ENCODE results near the gene MCF2. TPM values are rescaled to one million over a fixed set of nuclear protein-coding genes. Genes with fewer than 3 reads are reported as not detected.

MCF2 gene
- total and polyA plus RNA-seq, 2 donors (not counting 1 experiment from before 2014, with no cell fraction given) = 0.39 to 0.54 TPM

DNA sequence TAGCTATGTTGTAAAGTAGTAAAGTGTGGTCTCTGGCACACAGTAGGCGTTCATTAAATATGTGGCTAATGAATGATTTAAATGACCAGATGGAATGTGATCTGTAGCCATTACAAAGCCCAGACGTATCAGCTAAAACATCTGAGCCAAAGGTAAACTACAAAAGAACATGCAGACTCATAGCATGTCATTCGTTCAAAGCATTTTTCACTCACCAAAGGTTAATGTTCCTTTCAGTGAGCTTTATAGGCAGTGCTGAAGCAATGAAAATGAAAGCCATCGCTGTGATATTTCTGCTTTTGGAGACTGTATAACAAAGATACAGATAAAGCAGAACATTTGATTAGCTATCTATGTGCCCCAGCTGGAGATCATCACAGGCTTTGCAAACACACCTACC lies 126.9 kb downstream of the MCF2 start:
- H2AFZ ChIP-seq (ENCODE audit: insufficient read depth, low read depth, low read length, poor library complexity, severe bottlenecking) = no peak overlapping the region
- WGBS (ENCODE audit: insufficient coverage) = no CpG with 5 or more reads among the region's 4 CpGs
- no peak overlapping the region for H3K27ac Mint-ChIP-seq
- no peaks in the 10 kb centered on the region for H3K79me2 ChIP-seq (ENCODE audit: control insufficient read depth, insufficient read depth, low read length)
- H3K4me3 ChIP-seq (ENCODE audit: control extremely low read depth in 1 of 5, extremely low read depth in 1 of 5, insufficient read depth in 1 of 5, low read depth in 2 of 5, low read length in 4 of 5) = no peak overlapping the region
- TF ChIP-seq EZH2 (IDR thresholded peaks at IDR 0.05; ENCODE audit: borderline replicate concordance, insufficient read depth, low read depth, low read length, poor library complexity, severe bottlenecking) = no peak
- TF ChIP-seq, protein P1, sequence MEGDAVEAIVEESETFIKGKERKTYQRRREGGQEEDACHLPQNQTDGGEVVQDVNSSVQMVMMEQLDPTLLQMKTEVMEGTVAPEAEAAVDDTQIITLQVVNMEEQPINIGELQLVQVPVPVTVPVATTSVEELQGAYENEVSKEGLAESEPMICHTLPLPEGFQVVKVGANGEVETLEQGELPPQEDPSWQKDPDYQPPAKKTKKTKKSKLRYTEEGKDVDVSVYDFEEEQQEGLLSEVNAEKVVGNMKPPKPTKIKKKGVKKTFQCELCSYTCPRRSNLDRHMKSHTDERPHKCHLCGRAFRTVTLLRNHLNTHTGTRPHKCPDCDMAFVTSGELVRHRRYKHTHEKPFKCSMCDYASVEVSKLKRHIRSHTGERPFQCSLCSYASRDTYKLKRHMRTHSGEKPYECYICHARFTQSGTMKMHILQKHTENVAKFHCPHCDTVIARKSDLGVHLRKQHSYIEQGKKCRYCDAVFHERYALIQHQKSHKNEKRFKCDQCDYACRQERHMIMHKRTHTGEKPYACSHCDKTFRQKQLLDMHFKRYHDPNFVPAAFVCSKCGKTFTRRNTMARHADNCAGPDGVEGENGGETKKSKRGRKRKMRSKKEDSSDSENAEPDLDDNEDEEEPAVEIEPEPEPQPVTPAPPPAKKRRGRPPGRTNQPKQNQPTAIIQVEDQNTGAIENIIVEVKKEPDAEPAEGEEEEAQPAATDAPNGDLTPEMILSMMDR (IDR thresholded peaks at IDR 0.05) = no peak
- no peaks in the 10 kb centered on the region for H3K4me1 Mint-ChIP-seq
- H3K27me3 ChIP-seq (replicated peaks in 1 of 4; ENCODE audit: control extremely low read depth in 1 of 4, control insufficient read depth in 3 of 4, insufficient read depth in 4 of 4, low read length in 3 of 4) = no peaks in the 10 kb centered on the region
- no peak overlapping the region for H3K9ac ChIP-seq (ENCODE audit: low read length)
- H3K4me1 ChIP-seq (ENCODE audit: control insufficient read depth in 2 of 2, insufficient read depth in 2 of 2, low read length in 2 of 2) = no peaks in the 10 kb centered on the region
- no peaks in the 10 kb centered on the region for H3K36me3 ChIP-seq (replicated peaks in 1 of 2; ENCODE audit: control extremely low read depth in 1 of 2, control insufficient read depth in 1 of 2, extremely low read depth in 1 of 2, insufficient read depth in 2 of 2, low read length in 1 of 2)
- H4K20me1 ChIP-seq (ENCODE audit: control insufficient read depth, insufficient read depth, low read length, poor library complexity, severe bottlenecking) = no peaks in the 10 kb centered on the region
- ATAC-seq (ENCODE audit: low read depth) = no peak
- CTCF ChIA-PET = no interaction called here
- no peaks in the 10 kb centered on the region for H3K27me3 Mint-ChIP-seq
- H3K9me3 Mint-ChIP-seq (ENCODE audit: insufficient read depth) = no peaks in the 10 kb centered on the region
- no peak overlapping the region for H3K4me3 Mint-ChIP-seq
- no peak overlapping the region for H3K27ac ChIP-seq (ENCODE audit: low read length in 2 of 2)
- H3K9me3 ChIP-seq (ENCODE audit: control extremely low read depth in 1 of 3, control insufficient read depth in 2 of 3, insufficient read depth in 1 of 3, low read length in 2 of 3) = no peaks in the 10 kb centered on the region
- DNase-seq = no peak
- POLR2A ChIA-PET = no interaction called here
- intact Hi-C loops (cut with micrococcal nuclease) = no loop called here
- H3K4me2 ChIP-seq (replicated peaks; ENCODE audit: low read depth, low read length, poor library complexity, severe bottlenecking) = no peak overlapping the region

DNA sequence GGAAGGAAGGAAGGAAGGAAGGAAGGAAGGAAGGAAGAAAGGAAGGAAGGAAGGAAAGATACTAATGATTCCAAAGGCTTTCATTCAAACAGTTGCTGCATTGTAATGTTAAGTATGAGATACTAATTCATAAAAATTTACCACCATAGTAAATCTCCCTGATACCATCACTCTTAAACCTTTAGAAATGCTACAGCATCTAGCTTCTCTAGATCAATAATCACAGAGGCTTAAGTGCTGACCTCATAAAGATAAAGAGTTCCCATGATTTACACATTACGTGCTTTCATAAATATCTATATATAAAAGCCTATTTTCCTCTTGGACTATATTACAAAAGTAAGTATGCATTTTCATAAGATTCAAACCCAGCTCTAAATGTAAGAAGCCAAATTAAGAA lies 141.0 kb downstream of the MCF2 start:
- H3K27ac ChIP-seq (ENCODE audit: low read length in 2 of 2) = no peak overlapping the region
- intact Hi-C loops (cut with micrococcal nuclease) = no loop called here
- CTCF ChIA-PET = no interaction called here

More for the DNA sequence above, 141.0 kb downstream of the MCF2 start:
- no peaks in the 10 kb centered on the region for H3K27me3 Mint-ChIP-seq
- Histone ChIP-seq H3K9ac (ENCODE audit: low read length) (no peak overlapping the region), H3K4me1 (ENCODE audit: control insufficient read depth in 2 of 2, insufficient read depth in 2 of 2, low read length in 2 of 2) (no peaks in the 10 kb centered on the region), H3K27me3 (replicated peaks in 1 of 4; ENCODE audit: control extremely low read depth in 1 of 4, control insufficient read depth in 3 of 4, insufficient read depth in 4 of 4, low read length in 3 of 4) (no peaks in the 10 kb centered on the region), H3K4me2 (replicated peaks; ENCODE audit: low read depth, low read length, poor library complexity, severe bottlenecking) (no peak overlapping the region), H3K4me3 (ENCODE audit: control extremely low read depth in 1 of 5, extremely low read depth in 1 of 5, insufficient read depth in 1 of 5, low read depth in 2 of 5, low read length in 4 of 5) (no peak overlapping the region), H2AFZ (ENCODE audit: insufficient read depth, low read depth, low read length, poor library complexity, severe bottlenecking) (no peak overlapping the region), H4K20me1 (ENCODE audit: control insufficient read depth, insufficient read depth, low read length, poor library complexity, severe bottlenecking) (no peaks in the 10 kb centered on the region), H3K79me2 (ENCODE audit: control insufficient read depth, insufficient read depth, low read length) (no peaks in the 10 kb centered on the region), H3K9me3 (ENCODE audit: control extremely low read depth in 1 of 3, control insufficient read depth in 2 of 3, insufficient read depth in 1 of 3, low read length in 2 of 3) (no peaks in the 10 kb centered on the region), H3K36me3 (replicated peaks in 1 of 2; ENCODE audit: control extremely low read depth in 1 of 2, control insufficient read depth in 1 of 2, extremely low read depth in 1 of 2, insufficient read depth in 2 of 2, low read length in 1 of 2) (no peaks in the 10 kb centered on the region)
- DNase-seq = no peak
- H3K9me3 Mint-ChIP-seq (ENCODE audit: insufficient read depth) = no peaks in the 10 kb centered on the region
- POLR2A ChIA-PET = no interaction called here
- no peaks in the 10 kb centered on the region for H3K4me1 Mint-ChIP-seq
- no peak overlapping the region for H3K4me3 Mint-ChIP-seq
- ATAC-seq (ENCODE audit: low read depth) = no peak
- TF ChIP-seq, protein P1 (IDR thresholded peaks at IDR 0.05) = no peak
- TF ChIP-seq EZH2 (IDR thresholded peaks at IDR 0.05; ENCODE audit: borderline replicate concordance, insufficient read depth, low read depth, low read length, poor library complexity, severe bottlenecking) = no peak
- H3K27ac Mint-ChIP-seq = no peak overlapping the region
- WGBS (ENCODE audit: insufficient coverage) = no CpG with 5 or more reads among the region's 1 CpG
